Measurements from ENCODE around the gene PSMD11. TPM values are rescaled to one million over a fixed set of nuclear protein-coding genes. Genes with fewer than 3 reads are reported as not detected.

Gene PSMD11
- total and polyA plus RNA-seq, 2 of the 8 experiments (the other 6 are each of a cell fraction or from before 2014, with no cell fraction given) = 68.4 to 171 TPM

DNA sequence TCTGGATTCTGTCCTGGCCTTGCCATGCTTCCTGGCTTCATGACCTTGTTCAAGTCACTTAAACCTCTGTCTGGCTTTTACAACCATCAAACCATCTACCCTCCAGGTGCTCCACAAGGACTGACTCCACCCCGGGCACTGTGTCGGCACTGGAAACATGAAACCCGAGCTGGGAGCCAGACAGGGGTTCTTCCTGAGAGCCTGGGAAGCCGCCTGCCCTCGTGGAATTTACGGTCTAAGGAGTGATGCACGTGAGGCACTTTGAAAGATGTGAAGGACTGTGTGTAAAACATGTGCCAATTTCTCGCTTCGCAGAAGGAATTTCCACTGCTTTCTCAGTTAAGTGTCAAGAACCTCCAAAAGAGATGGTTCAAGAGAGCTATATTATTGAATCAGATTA is 54.1 kb downstream of the PSMD11 start (continued):
- TF ChIP-seq USF2 (IDR thresholded peaks at IDR 0.05; ENCODE audit: low read length) = no peak
